Measurements from ENCODE around the gene HOXA11. TPM values are rescaled to one million over a fixed set of nuclear protein-coding genes. Genes with fewer than 3 reads are reported as not detected.
A peak's percentile ranks its signal among the peaks of the same experiment; 100 is the strongest.

HOXA11 gene
- total RNA-seq, 1 experiment from 2014 or later, result not detected

DNA sequence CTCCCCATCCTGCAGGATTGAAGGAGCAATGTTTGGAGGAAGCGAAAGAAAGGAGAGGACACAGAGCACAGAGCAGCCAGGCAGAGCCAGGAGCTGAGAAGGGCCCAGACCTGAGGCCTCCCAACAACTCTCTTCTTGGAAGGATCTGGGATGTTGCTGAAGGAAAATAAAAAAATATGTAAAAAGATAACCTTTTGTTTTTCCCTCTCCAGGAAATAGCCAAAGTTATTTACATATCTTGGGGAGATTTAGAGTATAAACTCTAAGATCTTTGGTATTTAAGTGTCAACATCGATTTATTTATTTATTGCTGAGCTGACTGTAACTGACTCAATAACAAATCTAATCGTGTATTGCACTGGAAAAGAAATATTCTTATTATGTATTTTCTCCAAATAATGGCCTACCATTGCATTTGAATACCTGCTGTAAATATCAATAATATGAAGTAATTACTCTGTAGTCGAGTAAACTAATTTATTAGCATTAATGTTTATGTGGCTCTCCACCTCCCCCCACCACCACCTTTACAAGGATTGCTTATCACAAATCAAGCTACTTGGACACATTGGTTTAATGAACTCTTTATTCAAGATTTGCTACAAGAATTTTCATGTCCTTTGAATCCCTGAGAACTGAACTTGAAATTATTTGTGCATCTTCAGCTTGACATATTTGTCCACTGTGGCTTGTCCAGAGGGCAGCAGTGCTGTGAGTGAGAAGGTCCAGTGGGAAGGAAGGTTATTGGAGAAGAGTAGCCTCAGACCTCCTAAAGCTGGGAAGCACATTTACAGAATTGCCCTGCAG is 1.8 kb upstream of the HOXA11 start:
- H3K9me3 Mint-ChIP-seq, result no peaks in the 10 kb centered on the region
- no peak overlapping the region for H3K27ac Mint-ChIP-seq
- H3K36me3 Mint-ChIP-seq, result 0 out of 2 replicates have a peak, but pooled peaks cover 3% of the 10 kb centered on the region
- TF ChIP-seq ZNF396 (CRISPR knock-in tag; IDR thresholded peaks at IDR 0.05; ENCODE audit: borderline replicate concordance), result no peak
- TF ChIP-seq MYBL2 (CRISPR knock-in tag; IDR thresholded peaks at IDR 0.05), result no peak
- no peak for TF ChIP-seq SOX15 (CRISPR knock-in tag; IDR thresholded peaks at IDR 0.05)
- no peak for TF ChIP-seq SMAD3 (CRISPR knock-in tag; IDR thresholded peaks at IDR 0.05; ENCODE audit: borderline replicate concordance)
- TF ChIP-seq, protein P1, sequence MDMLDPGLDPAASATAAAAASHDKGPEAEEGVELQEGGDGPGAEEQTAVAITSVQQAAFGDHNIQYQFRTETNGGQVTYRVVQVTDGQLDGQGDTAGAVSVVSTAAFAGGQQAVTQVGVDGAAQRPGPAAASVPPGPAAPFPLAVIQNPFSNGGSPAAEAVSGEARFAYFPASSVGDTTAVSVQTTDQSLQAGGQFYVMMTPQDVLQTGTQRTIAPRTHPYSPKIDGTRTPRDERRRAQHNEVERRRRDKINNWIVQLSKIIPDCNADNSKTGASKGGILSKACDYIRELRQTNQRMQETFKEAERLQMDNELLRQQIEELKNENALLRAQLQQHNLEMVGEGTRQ (CRISPR knock-in tag; IDR thresholded peaks at IDR 0.05), result no peak
- TF ChIP-seq, protein P2, sequence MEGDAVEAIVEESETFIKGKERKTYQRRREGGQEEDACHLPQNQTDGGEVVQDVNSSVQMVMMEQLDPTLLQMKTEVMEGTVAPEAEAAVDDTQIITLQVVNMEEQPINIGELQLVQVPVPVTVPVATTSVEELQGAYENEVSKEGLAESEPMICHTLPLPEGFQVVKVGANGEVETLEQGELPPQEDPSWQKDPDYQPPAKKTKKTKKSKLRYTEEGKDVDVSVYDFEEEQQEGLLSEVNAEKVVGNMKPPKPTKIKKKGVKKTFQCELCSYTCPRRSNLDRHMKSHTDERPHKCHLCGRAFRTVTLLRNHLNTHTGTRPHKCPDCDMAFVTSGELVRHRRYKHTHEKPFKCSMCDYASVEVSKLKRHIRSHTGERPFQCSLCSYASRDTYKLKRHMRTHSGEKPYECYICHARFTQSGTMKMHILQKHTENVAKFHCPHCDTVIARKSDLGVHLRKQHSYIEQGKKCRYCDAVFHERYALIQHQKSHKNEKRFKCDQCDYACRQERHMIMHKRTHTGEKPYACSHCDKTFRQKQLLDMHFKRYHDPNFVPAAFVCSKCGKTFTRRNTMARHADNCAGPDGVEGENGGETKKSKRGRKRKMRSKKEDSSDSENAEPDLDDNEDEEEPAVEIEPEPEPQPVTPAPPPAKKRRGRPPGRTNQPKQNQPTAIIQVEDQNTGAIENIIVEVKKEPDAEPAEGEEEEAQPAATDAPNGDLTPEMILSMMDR (IDR thresholded peaks at IDR 0.05), result no peak
- no peak for TF ChIP-seq CREB1 (CRISPR knock-in tag; IDR thresholded peaks at IDR 0.05)
- TF ChIP-seq ZNF671 (CRISPR knock-in tag; IDR thresholded peaks at IDR 0.05), result no peak
- CTCF ChIA-PET, result interaction anchor here (1.0 to 5.5 kb wide), 4 partner anchors 7 to 23 kb away, joined by 3 to 34 read pairs (median 6); no protein-coding TSS in a partner anchor
- no peak for DNase-seq (ENCODE audit: low spot score)
- H3K27me3 Mint-ChIP-seq (ENCODE audit: low read depth), result peaks cover 100% of the 10 kb centered on the region
- H3K4me3 Mint-ChIP-seq, result no peak overlapping the region
- ATAC-seq, result no peak
- POLR2A ChIA-PET, result no interaction called here
- H3K4me1 Mint-ChIP-seq, result peaks cover 52% of the 10 kb centered on the region

DNA sequence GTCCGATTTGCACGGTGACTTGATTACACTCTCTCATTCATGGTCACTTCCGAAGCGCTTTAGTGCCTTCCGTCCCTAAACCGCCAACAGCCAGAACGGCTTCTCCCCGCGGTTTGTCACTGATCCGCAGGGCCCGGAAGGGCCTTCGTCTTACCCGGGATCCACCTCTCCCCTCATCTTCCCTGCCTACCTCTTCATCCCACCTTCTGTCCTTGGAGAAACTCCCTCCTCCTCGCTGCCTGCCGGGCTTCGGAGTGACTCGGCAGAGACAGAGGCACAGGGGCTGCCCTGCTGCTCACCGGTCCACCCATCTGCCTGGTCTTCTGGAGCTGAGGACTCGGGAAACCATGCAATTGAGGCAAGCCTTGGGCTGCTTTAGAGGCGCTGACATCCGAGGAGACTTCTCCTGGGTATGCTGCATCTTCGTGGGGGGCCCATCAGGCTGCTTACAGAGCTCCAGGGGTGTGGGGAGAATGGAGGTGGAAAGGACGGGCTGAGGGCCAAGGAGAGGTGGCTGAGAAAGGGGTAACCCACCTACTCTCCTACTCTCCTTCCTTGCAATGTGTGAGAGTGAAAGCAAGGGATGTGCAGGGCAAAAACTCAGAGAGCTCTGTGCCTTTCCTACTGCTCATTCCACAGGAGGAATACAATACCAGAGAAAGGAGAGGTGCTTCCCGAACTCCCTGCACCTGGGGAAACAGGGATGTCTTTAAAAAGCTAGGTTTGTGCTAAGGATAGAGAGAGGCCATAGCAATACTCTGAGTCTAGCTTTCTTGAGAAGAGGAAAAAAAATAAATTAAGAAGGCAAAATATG is 1.0 kb upstream of the HOXA11 start:
- no peaks in the 10 kb centered on the region for H3K9me3 Mint-ChIP-seq
- TF ChIP-seq IRF2 (CRISPR knock-in tag; IDR thresholded peaks at IDR 0.05; ENCODE audit: borderline replicate concordance, low read depth), result no peak
- TF ChIP-seq, protein P3, sequence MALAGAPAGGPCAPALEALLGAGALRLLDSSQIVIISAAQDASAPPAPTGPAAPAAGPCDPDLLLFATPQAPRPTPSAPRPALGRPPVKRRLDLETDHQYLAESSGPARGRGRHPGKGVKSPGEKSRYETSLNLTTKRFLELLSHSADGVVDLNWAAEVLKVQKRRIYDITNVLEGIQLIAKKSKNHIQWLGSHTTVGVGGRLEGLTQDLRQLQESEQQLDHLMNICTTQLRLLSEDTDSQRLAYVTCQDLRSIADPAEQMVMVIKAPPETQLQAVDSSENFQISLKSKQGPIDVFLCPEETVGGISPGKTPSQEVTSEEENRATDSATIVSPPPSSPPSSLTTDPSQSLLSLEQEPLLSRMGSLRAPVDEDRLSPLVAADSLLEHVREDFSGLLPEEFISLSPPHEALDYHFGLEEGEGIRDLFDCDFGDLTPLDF (CRISPR knock-in tag; IDR thresholded peaks at IDR 0.05), result no peak
- TF ChIP-seq MXD4 (CRISPR knock-in tag; IDR thresholded peaks at IDR 0.05; ENCODE audit: borderline replicate concordance), result no peak
- peak overlapping the region; percentile 44 for H3K4me3 Mint-ChIP-seq
- 0 out of 2 replicates have a peak, but pooled peaks cover 3% of the 10 kb centered on the region for H3K36me3 Mint-ChIP-seq
- peaks cover 100% of the 10 kb centered on the region for H3K27me3 Mint-ChIP-seq (ENCODE audit: low read depth)
- DNase-seq (ENCODE audit: low spot score) (no peak), ATAC-seq (no peak)
- peaks cover 52% of the 10 kb centered on the region for H3K4me1 Mint-ChIP-seq
- H3K27ac Mint-ChIP-seq, result no peak overlapping the region
- ChIA-PET POLR2A (no interaction called here), CTCF (interaction anchor here (1.0 to 1.8 kb wide), 3 partner anchors 10 to 24 kb away, joined by 3 to 8 read pairs (median 3); no protein-coding TSS in a partner anchor)

DNA sequence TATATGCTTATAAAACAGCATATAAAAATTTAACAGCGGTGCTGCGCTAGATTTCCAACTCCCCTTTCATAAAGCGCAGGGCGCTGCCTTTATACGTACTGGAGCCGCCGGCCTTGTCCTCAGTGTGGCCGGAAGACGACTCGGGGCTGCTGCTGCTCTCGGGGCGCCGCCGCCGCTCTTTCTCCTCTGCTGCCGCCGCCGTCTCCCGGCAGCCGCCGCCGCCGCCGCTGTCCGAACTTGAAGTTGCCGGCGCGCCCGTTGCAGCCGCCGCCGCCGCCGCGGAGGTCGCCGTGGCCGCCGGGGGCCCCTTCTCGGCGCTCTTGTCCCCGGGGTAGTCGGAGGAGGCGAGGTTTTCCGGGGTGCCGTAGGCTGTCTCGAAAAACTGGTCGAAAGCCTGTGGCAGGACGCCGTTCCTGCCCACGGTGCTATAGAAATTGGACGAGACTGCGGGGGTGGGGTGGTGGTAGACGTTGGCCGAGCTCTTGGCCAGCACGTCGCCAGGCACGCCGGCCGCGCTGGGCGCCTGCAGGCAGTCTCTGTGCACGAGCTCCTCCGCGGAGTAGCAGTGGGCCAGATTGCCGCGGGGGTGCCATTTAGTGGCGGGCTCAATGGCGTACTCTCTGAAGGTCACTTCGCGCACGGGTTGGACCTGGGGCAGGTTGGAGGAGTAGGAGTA is 557 bp downstream of the HOXA11 start:
- DNase-seq (ENCODE audit: low spot score) (peak; percentile 58), ATAC-seq (no peak)
- H3K4me1 Mint-ChIP-seq, result peaks cover 53% of the 10 kb centered on the region
- H3K27ac Mint-ChIP-seq, result no peak overlapping the region
- ChIA-PET CTCF (interaction anchor here (0.7 to 1.1 kb wide), 4 partner anchors 8 to 41 kb away, joined by 3 to 4 read pairs (median 4); partner anchors contain the start of gene HOXA5), POLR2A (no interaction called here)
- peak overlapping the region; percentile 45 for H3K4me3 Mint-ChIP-seq
- H3K27me3 Mint-ChIP-seq (ENCODE audit: low read depth), result peaks cover 100% of the 10 kb centered on the region
- H3K36me3 Mint-ChIP-seq, result 0 out of 2 replicates have a peak, but pooled peaks cover 3% of the 10 kb centered on the region
- no peaks in the 10 kb centered on the region for H3K9me3 Mint-ChIP-seq
- TF ChIP-seq, protein P4, sequence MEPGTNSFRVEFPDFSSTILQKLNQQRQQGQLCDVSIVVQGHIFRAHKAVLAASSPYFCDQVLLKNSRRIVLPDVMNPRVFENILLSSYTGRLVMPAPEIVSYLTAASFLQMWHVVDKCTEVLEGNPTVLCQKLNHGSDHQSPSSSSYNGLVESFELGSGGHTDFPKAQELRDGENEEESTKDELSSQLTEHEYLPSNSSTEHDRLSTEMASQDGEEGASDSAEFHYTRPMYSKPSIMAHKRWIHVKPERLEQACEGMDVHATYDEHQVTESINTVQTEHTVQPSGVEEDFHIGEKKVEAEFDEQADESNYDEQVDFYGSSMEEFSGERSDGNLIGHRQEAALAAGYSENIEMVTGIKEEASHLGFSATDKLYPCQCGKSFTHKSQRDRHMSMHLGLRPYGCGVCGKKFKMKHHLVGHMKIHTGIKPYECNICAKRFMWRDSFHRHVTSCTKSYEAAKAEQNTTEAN (CRISPR knock-in tag; IDR thresholded peaks at IDR 0.05), result no peak
- TF ChIP-seq, protein P5, sequence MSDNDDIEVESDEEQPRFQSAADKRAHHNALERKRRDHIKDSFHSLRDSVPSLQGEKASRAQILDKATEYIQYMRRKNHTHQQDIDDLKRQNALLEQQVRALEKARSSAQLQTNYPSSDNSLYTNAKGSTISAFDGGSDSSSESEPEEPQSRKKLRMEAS (CRISPR knock-in tag; IDR thresholded peaks at IDR 0.05), result no peak
- TF ChIP-seq, protein P6, sequence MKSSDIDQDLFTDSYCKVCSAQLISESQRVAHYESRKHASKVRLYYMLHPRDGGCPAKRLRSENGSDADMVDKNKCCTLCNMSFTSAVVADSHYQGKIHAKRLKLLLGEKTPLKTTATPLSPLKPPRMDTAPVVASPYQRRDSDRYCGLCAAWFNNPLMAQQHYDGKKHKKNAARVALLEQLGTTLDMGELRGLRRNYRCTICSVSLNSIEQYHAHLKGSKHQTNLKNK (CRISPR knock-in tag; IDR thresholded peaks at IDR 0.05), result no peak
- TF ChIP-seq ZNF138 (CRISPR knock-in tag; conservative IDR thresholded peaks at IDR 0.05), result no peak
- no peak for TF ChIP-seq NR2C2 (CRISPR knock-in tag; IDR thresholded peaks at IDR 0.05)
- TF ChIP-seq, protein P7, sequence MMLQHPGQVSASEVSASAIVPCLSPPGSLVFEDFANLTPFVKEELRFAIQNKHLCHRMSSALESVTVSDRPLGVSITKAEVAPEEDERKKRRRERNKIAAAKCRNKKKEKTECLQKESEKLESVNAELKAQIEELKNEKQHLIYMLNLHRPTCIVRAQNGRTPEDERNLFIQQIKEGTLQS (CRISPR knock-in tag; conservative IDR thresholded peaks at IDR 0.05), result no peak
- TF ChIP-seq, protein P8, sequence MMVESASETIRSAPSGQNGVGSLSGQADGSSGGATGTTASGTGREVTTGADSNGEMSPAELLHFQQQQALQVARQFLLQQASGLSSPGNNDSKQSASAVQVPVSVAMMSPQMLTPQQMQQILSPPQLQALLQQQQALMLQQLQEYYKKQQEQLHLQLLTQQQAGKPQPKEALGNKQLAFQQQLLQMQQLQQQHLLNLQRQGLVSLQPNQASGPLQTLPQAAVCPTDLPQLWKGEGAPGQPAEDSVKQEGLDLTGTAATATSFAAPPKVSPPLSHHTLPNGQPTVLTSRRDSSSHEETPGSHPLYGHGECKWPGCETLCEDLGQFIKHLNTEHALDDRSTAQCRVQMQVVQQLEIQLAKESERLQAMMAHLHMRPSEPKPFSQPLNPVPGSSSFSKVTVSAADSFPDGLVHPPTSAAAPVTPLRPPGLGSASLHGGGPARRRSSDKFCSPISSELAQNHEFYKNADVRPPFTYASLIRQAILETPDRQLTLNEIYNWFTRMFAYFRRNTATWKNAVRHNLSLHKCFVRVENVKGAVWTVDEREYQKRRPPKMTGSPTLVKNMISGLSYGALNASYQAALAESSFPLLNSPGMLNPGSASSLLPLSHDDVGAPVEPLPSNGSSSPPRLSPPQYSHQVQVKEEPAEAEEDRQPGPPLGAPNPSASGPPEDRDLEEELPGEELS (CRISPR knock-in tag; IDR thresholded peaks at IDR 0.05), result no peak
- no peak for TF ChIP-seq ZBTB21 (CRISPR knock-in tag; IDR thresholded peaks at IDR 0.05; ENCODE audit: borderline replicate concordance)
- no peak for TF ChIP-seq SOX15 (CRISPR knock-in tag; IDR thresholded peaks at IDR 0.05)
- no peak for TF ChIP-seq ZNF121 (CRISPR knock-in tag; IDR thresholded peaks at IDR 0.05)

Data from WTC11 (cell line).